ENCODE measurements around the gene PRND. TPM values are rescaled to one million over a fixed set of nuclear protein-coding genes. Genes with fewer than 3 reads are reported as not detected.
A peak's percentile ranks its signal among the peaks of the same experiment; 100 is the strongest.

Gene PRND
- total and polyA plus RNA-seq, 2 of the 13 experiments (the other 11 are each of a cell fraction or from before 2014, with no cell fraction given) = not detected

DNA sequence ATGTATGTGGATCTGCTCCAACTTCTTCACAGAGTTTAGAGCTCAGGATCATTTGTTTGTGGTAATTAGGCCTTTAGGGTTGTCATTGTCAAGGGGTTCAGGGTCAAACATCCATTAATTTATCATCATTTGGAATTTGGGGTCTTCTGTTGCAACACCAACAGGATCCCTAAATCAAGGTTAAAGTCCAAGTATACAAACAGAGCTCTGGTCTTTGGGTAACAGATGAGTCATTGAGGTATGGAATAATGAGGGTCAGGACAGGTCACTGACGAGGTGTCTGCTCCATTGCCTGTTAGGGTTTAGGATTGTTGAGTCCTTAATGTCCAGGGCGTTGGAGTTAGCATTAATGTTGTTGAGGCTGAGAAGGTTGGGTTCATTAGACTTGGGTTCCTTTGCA is 47.6 kb downstream of the PRND start (continued):
- TF ChIP-seq ARID4A (CRISPR knock-in tag; IDR thresholded peaks at IDR 0.05; ENCODE audit: borderline replicate concordance) (no peak), DNMT3B (CRISPR knock-in tag; conservative IDR thresholded peaks at IDR 0.05) (no peak), NR2F2 (IDR thresholded peaks at IDR 0.05; ENCODE audit: borderline replicate concordance, low read depth) (peak; percentile 52; the same call in 1 of the 2 replicates), ZNF121 (CRISPR knock-in tag; IDR thresholded peaks at IDR 0.05) (no peak), RFX3 (CRISPR knock-in tag; IDR thresholded peaks at IDR 0.05) (no peak), SRSF4 (IDR thresholded peaks at IDR 0.05; ENCODE audit: low read depth, low read length, poor library complexity, severe bottlenecking) (no peak), MAFF (IDR thresholded peaks at IDR 0.05; ENCODE audit: low read depth, low read length) (no peak), KMT2B (CRISPR knock-in tag; IDR thresholded peaks at IDR 0.05) (no peak), GMEB1 (CRISPR knock-in tag; IDR thresholded peaks at IDR 0.05; ENCODE audit: borderline replicate concordance) (no peak), HNF4A (CRISPR knock-in tag; IDR thresholded peaks at IDR 0.05) (peak; percentile 75), ZNF816 (CRISPR knock-in tag; IDR thresholded peaks at IDR 0.05; ENCODE audit: borderline replicate concordance) (no peak), LCORL (IDR thresholded peaks at IDR 0.05) (peak; percentile 96), LCORL (CRISPR knock-in tag; IDR thresholded peaks at IDR 0.05) (no peak), ZNF335 (CRISPR knock-in tag; IDR thresholded peaks at IDR 0.05) (peak; percentile 99), MATR3 (CRISPR knock-in tag; IDR thresholded peaks at IDR 0.05) (no peak), ZIK1 (CRISPR knock-in tag; IDR thresholded peaks at IDR 0.05; ENCODE audit: borderline replicate concordance, low read depth) (no peak), GATAD2A (CRISPR knock-in tag; IDR thresholded peaks at IDR 0.05) (peak; percentile 83), TEAD3 (CRISPR knock-in tag; optimal IDR thresholded peaks at IDR 0.05; ENCODE audit: borderline replicate concordance) (peak; percentile 58), PBX3 (CRISPR knock-in tag; IDR thresholded peaks at IDR 0.05; ENCODE audit: borderline replicate concordance) (no peak), ELF3 (CRISPR knock-in tag; IDR thresholded peaks at IDR 0.05) (0 out of 2 replicates have a peak, but pooled peaks have one; percentile 19)
- TF ChIP-seq, protein P1, sequence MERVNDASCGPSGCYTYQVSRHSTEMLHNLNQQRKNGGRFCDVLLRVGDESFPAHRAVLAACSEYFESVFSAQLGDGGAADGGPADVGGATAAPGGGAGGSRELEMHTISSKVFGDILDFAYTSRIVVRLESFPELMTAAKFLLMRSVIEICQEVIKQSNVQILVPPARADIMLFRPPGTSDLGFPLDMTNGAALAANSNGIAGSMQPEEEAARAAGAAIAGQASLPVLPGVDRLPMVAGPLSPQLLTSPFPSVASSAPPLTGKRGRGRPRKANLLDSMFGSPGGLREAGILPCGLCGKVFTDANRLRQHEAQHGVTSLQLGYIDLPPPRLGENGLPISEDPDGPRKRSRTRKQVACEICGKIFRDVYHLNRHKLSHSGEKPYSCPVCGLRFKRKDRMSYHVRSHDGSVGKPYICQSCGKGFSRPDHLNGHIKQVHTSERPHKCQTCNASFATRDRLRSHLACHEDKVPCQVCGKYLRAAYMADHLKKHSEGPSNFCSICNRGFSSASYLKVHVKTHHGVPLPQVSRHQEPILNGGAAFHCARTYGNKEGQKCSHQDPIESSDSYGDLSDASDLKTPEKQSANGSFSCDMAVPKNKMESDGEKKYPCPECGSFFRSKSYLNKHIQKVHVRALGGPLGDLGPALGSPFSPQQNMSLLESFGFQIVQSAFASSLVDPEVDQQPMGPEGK (CRISPR knock-in tag; IDR thresholded peaks at IDR 0.05) = no peak
- TF ChIP-seq, protein P2, sequence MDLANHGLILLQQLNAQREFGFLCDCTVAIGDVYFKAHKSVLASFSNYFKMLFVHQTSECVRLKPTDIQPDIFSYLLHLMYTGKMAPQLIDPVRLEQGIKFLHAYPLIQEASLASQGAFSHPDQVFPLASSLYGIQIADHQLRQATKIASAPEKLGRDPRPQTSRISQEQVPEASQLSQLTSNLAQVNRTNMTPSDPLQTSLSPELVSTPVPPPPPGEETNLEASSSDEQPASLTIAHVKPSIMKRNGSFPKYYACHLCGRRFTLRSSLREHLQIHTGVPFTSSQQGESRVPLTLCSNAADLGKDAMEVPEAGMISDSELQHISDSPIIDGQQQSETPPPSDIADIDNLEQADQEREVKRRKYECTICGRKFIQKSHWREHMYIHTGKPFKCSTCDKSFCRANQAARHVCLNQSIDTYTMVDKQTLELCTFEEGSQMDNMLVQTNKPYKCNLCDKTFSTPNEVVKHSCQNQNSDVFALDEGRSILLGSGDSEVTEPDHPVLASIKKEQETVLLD (CRISPR knock-in tag; IDR thresholded peaks at IDR 0.05; ENCODE audit: low read depth) = no peak

Measured in HepG2 (cell line).